GM19351 (cell line): ENCODE data around the gene RPP30.
"Not testable (repeated sequence)": the region's sequence is repeated elsewhere in the genome, so short reads cannot be mapped to it uniquely, and the experiment has no call there.

Source experiments
- ATAC-seq: cut with Tn5 transposase; IDR thresholded peaks from one replicate; pipeline ENCODE4 v1.9.1; 2021; ENCODE audit warnings: mild to moderate bottlenecking, moderate library complexity; ENCODE audit not compliant: unreplicated experiment

The RPP30 gene

GRCh38 chr10:90939116-90939515 is 67.3 kb downstream of the RPP30 start:
- no peak for ATAC-seq

GRCh38 chr10:90939648-90940047 is 67.9 kb downstream of the RPP30 start:
- ATAC-seq, result no peak

DNA sequence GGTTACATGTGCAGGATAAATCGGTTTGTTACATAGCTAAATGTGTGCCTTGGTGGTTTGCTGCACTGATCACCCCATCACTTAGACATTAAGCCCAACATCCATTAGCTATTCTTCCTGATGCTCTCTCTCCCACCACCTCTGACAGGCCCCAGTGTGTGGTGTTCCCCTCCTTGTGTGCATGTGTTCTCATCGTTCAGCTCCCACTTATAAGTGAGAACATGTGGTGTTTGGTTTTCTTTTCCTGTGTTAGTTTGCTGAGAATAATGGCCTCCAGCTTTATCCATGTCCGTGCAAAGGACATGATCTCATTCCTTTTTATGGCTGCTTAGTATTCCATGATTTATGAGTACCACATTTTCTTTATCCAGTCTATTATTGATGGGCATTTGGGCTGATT is 71.2 kb downstream of the RPP30 start:
- not testable (repeated sequence) for ATAC-seq

- ATAC-seq, result no peak
These were observed 73.0 kb downstream of the RPP30 start for GRCh38 chr10:90944749-90945148.

GRCh38 chr10:90945491-90946070 is 73.8 kb downstream of the RPP30 start:
- no peak for ATAC-seq

DNA sequence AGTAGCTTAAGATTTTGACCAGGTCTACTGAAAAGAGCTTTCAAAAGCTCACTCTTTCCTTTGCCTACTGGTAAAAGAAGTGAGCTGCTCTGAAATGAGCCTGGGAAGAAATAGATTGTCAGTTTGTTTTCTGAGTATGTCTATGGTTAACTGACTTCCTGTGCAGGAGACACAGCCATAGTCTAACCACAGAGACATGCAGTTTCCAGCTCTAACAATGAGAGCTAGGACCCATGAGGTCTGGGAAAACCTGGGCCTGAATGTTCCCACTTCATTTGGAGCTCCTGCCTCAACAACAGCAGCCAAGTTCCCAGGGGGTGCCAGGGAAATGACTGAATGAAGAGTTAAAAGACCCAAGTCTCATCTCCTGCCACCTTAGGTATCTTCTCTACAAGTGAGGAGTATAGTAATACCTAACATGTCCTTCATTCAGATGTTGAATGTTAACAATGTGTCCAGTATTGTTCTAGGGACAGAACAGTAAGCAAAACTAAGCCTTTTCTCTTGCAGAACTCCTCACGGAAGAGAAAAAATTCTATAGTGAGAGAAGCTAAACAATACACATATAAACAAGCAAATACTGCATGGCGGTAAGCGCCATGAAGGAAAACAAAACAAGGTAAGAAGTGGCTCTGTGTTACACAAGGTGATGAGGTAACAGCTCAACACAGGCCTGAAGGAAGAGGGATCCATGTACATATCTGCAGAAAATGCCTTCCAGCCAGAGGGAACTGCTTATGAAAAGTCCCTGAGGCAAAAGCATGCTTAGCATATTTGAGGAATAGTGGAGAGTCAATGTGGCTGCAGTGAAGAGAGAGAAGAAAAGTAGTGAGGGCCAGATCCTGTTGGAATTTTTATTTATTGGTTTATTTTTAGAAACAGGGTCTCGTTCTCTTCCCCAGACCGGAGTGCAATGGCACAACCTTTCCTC is 75.5 kb downstream of the RPP30 start:
- ATAC-seq, result no peak
